Posterior vena cava (tissue), 2 donors: ENCODE results near the gene MAST1. TPM values are rescaled to one million over a fixed set of nuclear protein-coding genes. Genes with fewer than 3 reads are reported as not detected.
"Not testable (repeated sequence)": the region's sequence is repeated elsewhere in the genome, so short reads cannot be mapped to it uniquely, and the experiment has no call there.

Experiments
- DNase-seq: peaks from one replicate; pipeline ENCODE4 v3.0.0-alpha.2; 2020; ENCODE audit warnings: low spot score
- intact Hi-C, 2 donors: fragments of 100-400 bp; cut with DNase I; formaldehyde crosslinking; loops; one replicate each; pipeline versions ENCODE4 v1.14.1 to v1.14.2; 2022 to 2023
- total RNA-seq, 2 donors: library from RNA; stranded (reverse); fragmentation: NEBNext Ultra II Directional; extraction: Animal tissue kit (Norgen Biotek cat#: 25700); gene quantifications; one replicate each; pipeline ENCODE4 v1.2.1, GENCODE V29; 2021
- donor health status: DM: yes; HTN: yes; CAD: no.
- donor health status: DM: yes; HTN: yes; CAD: no.

The MAST1 gene
- total RNA-seq, 2 donors from 2014 or later: 0.37 TPM; not detected in 1

GRCh38 chr19:12884926-12885748 is 46.8 kb downstream of the MAST1 start:
- peak; percentile 92 for DNase-seq
- intact Hi-C loops: no loop called here

DNA sequence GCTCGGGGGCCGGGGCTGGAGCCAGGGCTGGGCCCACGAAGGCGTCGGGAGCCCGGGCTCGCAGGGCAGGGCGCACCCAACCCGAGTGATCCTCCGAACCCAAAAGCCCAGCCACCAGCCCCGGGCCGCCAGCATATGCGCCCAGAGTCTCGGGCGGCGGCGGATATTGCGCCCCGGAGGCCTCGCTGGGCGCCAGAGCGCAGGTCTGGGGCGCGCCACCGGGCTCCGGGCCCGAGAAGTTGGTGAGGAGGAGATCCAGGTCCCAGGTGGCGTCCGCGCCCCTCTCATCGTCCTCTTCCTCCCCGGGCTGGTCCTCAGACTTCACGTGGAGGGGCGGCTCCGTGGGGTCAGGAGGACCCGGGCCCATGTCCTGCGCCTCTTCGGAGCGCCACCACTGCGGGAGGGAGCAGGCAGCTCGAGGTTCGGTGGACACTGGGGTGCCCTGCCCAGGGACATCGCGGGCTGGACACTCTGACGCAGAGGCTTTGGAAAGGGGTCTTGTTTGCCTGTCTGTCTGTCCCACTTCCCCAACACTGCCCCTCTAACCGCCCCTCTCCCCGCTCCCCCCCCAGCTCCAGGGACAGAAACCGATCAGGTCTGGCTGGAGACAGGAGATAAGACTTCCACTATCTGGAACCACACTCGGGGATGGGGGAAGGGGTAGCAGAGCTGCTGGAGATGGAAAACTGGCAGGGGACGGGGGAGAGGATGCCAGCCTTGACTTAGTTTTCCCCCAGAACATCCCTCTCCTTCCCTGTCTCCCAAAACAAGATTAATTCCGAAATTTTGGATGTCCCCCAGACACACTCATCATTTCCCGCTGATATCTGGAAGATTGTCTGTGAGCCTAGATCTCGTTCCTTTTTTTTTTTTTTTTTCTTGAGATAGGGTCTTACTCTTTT is 47.7 kb downstream of the MAST1 start:
- DNase-seq: no peak
- intact Hi-C loops: no loop called here

GRCh38 chr19:12886651-12886968 is 48.3 kb downstream of the MAST1 start:
- no peak for DNase-seq
- intact Hi-C loops: no loop called here

DNA sequence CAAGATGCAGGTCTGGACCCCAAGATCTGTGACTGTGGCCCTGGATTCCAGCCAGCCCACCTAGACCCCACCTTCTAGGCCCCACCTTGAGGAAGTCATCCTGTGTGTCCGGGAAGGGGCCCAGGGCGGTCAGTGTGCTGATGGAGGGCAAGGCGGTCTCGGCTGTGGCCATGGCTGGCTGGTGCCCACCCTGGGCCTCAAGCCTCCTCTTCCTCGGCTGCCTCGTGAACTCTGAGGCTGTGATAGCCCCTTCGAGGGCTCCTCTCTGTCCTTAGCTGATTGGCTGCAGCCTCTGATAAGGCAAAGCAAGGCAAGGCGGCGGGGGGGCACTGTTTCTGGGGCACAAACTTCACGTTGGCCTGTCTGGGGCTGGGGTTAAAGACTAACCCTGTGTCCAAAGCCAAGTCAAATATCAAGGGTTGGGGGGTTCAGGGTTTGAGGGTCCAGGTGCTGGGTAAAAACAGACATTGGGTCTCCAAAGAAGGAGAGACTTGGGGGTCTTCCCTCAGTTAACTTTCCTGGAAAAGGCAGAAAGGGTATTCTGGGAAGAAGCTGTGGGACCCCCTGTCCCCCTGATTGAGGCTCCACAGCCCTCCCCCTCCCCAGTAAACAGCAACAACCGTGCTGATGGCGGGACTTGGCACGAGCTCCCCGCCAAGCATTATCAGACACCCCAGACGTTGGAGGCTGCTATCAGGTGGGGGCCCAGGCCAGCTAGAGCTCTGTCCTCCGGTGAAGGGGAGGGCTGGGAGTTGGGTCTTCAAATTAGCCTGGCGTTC is 48.8 kb downstream of the MAST1 start, which contains the start of gene KLF1:
Gene KLF1 (minus strand): TSS at position 233 of the 779 bp plus-strand sequence. CDS start 61 bp downstream, at position 172.
- intact Hi-C loops: no loop called here
- DNase-seq: no peak

- intact Hi-C loops: loop anchor here in 1 of 2 donors (2.0 kb wide), 1 partner anchor 63 kb away; no protein-coding TSS in a partner anchor
- no peak for DNase-seq
Measured at GRCh38 chr19:12888006-12888603, 49.8 kb downstream of the MAST1 start.

- DNase-seq, intact Hi-C loops: not testable (repeated sequence)
Measured at GRCh38 chr19:12890299-12890786, 52.0 kb downstream of the MAST1 start.

DNA sequence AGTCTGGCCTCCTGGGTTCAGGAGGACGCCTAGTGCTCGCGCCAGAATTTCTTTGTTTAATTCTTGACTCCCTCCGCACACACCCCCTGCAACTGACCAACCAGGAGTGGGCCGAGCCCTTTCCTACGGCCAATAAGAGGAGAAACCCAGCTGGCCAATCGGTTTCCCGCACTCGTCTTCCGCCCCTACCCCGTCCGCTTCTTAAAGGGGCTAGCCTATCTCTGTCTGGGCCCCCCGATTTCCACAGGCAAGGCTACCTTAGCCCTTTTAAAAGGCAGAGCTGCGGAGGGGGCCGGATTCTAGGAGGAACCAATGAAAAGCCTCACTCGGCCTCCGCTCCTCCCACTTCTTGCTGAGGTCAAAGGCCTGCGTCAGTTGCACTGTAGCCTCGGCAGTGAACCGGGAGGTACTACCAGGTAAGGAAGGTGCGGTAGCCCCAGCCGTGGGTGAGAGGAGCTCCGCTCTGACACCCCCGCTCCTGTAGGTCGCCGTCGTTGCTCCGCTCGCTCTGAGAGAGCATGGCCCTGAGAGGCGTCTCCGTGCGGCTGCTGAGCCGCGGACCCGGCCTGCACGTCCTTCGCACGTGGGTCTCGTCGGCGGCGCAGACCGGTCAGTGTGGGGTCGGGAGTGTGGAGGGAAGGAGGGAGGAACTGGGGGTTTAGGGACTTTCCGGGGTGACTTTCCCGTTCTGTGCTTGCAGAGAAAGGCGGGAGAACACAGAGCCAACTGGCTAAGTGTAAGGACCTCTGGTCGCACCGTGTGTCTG is 52.7 kb downstream of the MAST1 start, which contains the start of gene GCDH:
Gene GCDH (plus strand): TSS at position 374 of the 766 bp plus-strand sequence. CDS start 145 bp downstream, at position 519.
- DNase-seq: peak; percentile 99
- intact Hi-C loops: no loop called here

DNA sequence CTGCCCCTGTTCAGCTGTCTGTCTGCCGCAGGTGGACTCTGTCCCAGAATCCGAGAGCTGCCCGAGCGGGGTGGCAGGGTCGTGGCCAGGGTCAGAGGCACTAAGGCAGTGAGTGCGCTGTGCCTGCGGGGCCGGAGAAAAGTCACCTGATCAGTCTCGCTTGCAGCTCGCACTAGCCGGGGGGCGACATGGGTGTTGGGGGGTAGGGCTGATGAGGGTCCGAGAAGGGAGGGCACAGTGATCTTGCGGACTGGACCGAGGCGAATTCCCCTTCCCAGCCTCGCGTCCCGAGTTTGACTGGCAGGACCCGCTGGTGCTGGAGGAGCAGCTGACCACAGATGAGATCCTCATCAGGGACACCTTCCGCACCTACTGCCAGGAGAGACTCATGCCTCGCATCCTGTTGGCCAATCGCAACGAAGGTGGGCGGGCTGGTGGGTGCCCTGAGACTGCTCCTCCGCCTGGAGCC is 53.3 kb downstream of the MAST1 start:
- intact Hi-C loops: no loop called here
- DNase-seq: no peak

GRCh38 chr19:12893582-12893981 is 55.3 kb downstream of the MAST1 start:
- intact Hi-C loops: no loop called here
- DNase-seq: no peak

DNA sequence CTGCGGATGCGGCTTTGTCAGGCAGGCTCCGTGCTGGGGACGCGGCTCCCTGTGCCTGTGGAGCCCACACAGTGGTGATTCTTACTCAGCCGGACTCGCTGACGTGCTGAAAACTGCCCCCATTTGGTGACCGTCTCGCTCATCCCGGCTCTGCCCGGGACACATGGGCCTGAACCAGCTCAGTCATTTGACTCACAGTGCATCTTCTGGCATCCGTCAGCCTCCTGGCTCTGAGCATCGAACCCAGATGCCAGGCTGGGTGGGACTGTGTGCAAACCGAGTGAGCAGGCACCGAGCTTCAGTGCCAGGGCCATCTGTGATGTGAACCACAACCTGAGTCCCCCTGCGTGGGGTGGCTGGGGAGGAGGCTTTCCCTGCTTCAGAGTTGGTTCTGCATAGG is 58.1 kb downstream of the MAST1 start:
- intact Hi-C loops: no loop called here
- DNase-seq: no peak

- no peak for DNase-seq
- intact Hi-C loops: loop anchor here in 1 of 2 donors (5.0 kb wide), 1 partner anchor 518 kb away; no protein-coding TSS in a partner anchor
Measured at GRCh38 chr19:12899891-12900518, 61.7 kb downstream of the MAST1 start.

DNA sequence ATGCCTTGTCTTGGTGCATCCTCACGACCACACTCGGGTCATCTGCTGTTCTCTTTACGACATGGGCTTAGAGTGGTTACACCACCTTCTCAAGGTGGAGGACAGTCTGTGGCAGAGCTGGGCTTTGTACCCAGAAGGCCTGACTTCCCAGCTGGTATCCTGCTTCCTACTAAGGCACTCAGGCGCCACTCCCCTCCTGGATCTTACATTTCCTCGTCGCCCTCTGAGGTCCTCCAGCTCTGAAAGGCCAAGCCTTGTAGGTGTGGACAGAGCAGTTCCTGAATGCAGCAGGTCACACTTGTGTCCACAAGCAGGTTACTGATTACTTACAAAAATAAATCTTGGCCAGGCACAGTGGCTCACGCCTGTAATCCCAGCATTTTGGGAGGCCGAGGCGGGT is 68.9 kb downstream of the MAST1 start:
- intact Hi-C loops: no loop called here
- DNase-seq: no peak

DNA sequence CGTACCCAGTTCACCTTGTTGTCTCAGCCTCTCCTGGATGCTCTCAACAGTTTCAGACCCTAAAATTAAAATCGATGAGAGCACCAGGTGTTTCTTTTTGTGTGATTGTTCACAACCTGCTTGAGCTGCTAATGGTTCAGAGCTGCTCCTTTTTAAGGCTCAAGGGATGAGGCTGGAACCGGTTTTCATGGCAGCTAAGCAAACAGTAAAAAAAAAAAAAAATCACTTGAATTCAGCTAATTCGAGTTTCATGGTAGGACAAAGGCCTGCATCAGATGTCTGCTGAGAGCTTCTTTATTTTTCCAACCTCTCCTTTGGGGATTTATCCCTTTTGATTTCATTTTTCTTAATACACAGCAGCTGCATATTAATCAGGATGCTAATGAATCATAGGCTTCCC is 74.3 kb downstream of the MAST1 start:
- no peak for DNase-seq
- intact Hi-C loops: no loop called here

- peak; percentile 92 for DNase-seq
- intact Hi-C loops: no loop called here
Measured at GRCh38 chr19:12913011-12913561, 74.8 kb downstream of the MAST1 start.

GRCh38 chr19:12913851-12914690 is 75.8 kb downstream of the MAST1 start:
- intact Hi-C loops: no loop called here
- no peak for DNase-seq

GRCh38 chr19:12915860-12916259 is 77.5 kb downstream of the MAST1 start:
- intact Hi-C loops, DNase-seq: not testable (repeated sequence)
